ENCODE results near the gene SPRR2F.
"Not testable (repeated sequence)": the region's sequence is repeated elsewhere in the genome, so short reads cannot be mapped to it uniquely, and the experiment has no call there.

DNA sequence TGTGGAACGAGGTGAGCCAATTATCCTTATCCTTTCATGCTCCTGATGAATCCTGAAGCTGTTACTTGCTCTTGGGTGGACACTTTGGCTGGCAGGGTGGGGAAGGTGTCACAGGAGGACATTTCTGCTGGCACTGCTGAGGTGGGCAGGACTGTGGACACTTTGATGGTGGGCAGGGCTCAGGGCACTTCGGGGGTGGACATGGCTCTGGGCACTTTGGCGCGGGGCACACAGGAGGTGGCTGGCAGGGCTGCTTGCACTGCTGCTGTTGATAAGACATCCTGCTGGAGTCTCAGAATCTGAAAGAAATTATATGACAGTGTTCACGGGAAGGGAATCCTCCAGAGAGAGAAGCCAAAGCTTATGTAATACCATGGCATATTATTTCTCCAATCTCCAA is 862 bp downstream of the SPRR2F start:
- TF ChIP-seq, protein P1, sequence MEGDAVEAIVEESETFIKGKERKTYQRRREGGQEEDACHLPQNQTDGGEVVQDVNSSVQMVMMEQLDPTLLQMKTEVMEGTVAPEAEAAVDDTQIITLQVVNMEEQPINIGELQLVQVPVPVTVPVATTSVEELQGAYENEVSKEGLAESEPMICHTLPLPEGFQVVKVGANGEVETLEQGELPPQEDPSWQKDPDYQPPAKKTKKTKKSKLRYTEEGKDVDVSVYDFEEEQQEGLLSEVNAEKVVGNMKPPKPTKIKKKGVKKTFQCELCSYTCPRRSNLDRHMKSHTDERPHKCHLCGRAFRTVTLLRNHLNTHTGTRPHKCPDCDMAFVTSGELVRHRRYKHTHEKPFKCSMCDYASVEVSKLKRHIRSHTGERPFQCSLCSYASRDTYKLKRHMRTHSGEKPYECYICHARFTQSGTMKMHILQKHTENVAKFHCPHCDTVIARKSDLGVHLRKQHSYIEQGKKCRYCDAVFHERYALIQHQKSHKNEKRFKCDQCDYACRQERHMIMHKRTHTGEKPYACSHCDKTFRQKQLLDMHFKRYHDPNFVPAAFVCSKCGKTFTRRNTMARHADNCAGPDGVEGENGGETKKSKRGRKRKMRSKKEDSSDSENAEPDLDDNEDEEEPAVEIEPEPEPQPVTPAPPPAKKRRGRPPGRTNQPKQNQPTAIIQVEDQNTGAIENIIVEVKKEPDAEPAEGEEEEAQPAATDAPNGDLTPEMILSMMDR (IDR thresholded peaks at IDR 0.05 in 8 of 11, conservative IDR thresholded peaks at IDR 0.05 in 3 of 11): not testable (repeated sequence)
- TF ChIP-seq POLR2A, POLR2AphosphoS5 (IDR thresholded peaks at IDR 0.05): not testable (repeated sequence)
